GM21576 (cell line): Measurements from ENCODE around the gene INSIG1.

ENCODE experiments used
- ATAC-seq: cut with Tn5 transposase; IDR thresholded peaks from one replicate; pipeline ENCODE4 v1.9.1; 2021; ENCODE audit warnings: mild to moderate bottlenecking, moderate library complexity; ENCODE audit not compliant: unreplicated experiment

INSIG1 gene

DNA sequence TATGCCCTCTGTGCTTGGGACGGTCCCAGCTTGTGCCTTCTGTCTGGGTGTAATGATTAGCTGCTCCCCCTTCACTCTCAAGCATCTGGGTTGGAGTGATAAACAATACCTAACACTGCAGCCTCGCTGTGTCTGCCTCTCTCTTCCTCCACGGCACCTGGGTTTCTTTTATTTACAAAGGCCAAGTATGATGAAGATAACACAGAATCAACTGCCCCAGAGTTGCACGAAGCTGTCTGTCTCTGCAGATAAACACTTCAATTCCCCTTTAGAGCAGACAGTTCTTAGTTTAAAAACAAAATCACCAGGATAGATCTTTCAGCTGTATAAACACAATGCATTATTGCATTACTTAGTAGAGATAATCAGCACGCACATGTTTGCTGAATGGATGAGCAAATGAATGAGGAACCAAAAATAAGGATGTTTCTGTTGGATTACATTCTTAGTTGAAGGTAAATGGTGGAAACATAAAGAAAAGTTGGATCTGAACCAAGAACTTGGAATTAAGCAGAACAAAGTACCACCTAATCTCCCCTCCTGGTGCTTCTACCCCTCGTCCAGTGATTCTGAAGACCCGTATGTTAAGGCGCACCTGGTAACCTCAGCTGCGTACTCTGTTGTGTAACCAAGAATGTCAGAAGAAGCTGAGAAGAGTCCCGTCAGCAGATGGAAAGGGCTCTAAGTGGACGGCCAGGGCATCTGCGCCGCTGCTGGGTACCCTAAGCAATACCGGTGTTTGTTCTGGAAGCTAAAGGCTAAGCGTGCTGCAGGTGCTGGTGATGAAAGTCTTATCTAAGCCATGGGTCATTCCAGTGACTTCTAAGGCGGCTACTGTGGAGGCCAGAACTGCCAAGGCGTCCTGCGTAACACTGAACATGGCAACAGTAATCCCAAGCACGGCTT is 26.6 kb downstream of the INSIG1 start:
- no peak for ATAC-seq

GRCh38 chr7:155324918-155325235 is 27.2 kb downstream of the INSIG1 start:
- ATAC-seq: no peak

DNA sequence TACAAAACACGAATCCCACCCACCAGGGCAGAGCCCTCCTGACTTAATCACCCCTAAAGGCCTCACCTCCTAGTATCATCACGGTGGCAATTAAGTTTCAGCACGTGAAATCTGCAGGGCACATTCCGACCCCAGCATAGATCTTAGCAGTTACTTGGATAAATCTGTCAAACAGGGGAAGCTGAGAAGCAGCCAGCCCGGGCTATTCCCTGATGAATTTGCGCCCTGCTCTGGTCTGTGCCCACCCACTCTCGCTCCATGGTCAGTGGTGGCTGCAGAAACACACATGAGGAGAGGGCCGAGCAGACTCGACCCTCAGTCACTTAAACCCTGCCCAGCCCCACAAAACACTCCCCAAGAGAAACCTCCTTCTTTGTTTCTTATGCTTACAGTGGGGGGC is 28.7 kb downstream of the INSIG1 start:
- no peak for ATAC-seq

- ATAC-seq: no peak
Observed at GRCh38 chr7:155327590-155328320, 30.1 kb downstream of the INSIG1 start.

GRCh38 chr7:155329225-155329624 is 31.5 kb downstream of the INSIG1 start:
- no peak for ATAC-seq

- ATAC-seq: no peak
Observed at GRCh38 chr7:155331396-155331795, 33.7 kb downstream of the INSIG1 start.

DNA sequence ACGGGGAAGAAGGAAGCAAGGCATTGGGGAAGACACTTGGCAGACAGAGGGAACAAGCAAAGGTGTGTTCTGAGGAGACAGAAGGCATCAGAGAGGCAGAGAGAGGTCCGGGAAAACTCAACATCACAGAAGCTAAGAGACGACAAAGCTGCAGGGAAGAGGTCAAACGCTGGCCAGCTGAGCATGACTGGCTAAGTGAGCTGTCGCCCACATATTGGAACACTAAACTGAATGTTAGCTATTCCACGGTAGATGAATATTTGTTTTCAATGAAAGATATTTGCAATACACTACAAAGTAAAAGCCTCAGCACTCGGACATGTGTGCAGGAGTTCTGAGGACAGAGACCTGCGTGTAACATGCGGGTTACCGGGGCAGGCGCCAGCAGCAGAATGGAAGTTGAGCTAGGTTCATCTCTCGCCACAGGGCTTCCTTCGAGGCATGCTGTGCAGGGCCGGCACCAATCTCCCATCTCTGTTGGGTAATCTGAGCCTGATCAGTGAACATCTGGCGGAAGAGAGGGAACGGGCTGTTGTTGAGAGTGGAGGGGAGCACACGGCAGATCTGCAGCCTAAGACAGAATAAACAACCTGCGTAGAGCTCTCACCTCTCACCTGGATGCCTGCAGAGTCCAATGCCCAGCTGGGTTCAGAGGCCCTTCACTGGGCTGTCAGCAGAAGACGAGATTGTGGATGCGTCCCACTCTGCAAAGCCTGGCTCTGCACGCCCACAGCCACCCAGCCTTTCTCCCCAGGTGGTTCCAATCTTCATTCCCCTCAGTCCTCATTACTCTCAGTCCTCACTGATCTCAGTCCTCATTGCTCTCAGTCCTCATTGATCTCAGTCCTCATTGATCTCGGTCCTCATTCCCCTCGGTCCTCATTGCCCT is 35.9 kb downstream of the INSIG1 start:
- no peak for ATAC-seq

DNA sequence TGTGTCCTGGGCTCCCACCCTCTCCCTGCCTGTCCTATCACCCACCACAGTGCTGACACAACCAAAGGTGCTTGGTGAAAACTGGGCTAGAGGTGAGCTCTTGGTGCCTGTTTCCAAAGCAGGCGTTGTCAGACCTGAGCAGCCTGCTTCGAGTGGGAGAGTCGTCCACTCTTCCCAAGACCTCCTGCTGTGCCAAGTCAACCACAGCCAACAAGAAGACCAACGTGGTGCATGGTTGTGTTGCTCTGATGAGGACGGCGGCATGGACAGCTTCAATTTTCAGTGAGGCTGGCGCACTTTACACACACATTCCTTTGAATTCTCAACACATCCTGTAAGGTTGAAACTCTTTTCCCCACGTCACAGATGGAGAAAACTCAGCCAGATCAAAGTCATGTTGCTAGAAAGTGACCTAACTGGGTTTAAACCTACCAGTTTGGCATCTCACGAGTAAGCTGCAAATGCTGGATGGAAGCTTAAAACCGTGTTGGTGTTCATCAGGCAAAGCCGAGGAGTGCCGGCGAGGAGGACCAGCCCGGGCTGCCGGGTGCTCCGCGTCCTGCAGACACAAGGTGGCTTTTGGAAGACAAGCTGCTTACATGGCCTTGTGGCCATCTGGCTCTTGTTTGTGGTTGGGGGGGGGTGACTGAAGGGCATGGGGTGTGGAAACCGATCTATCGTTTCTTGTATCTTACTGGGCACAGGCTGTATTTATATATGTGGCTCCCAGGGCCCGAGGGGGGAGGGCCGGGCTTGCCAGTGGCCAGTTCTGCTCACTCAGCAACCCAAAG is 39.3 kb downstream of the INSIG1 start:
- no peak for ATAC-seq

- no peak for ATAC-seq
Observed at GRCh38 chr7:155337946-155338631, 40.4 kb downstream of the INSIG1 start.

DNA sequence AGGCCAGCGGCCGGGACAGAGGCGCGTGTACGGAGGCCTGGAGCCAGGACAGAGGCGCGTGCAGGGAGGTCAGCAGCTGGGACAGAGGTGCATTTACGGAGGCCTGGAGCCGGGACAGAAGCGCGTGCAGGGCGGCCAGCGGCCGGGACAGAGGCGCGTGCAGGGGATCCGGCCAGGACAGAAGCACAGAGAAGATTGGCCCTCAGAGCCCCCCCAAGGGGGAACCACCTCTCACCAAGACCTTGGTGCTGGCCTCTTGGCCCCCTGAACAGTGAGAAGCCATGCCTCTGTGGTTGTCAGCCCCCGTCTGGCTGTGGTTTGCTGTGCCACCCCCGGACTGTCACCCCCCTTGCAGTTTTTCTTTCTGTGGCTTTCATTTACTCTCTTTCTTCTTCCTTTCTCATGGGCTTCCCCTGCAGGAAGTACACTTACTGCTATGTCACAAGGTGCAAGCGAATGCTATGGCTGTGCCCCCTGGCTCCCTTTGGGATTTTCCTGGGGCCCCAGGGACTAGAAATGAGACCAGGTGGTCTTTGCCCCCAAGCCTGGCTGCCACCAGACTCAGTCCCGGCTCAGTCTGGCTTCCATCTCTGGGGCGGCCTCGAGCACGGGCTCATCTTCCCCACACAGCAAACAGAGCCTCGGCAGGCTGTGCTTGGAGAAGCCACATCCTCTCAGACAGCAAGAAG is 41.1 kb downstream of the INSIG1 start:
- no peak for ATAC-seq

- ATAC-seq: no peak
Observed at GRCh38 chr7:155339474-155339873, 41.8 kb downstream of the INSIG1 start.

- no peak for ATAC-seq
Observed at GRCh38 chr7:155340071-155340531, 42.4 kb downstream of the INSIG1 start.

- no peak for ATAC-seq
Observed at GRCh38 chr7:155340721-155341120, 43.0 kb downstream of the INSIG1 start.

DNA sequence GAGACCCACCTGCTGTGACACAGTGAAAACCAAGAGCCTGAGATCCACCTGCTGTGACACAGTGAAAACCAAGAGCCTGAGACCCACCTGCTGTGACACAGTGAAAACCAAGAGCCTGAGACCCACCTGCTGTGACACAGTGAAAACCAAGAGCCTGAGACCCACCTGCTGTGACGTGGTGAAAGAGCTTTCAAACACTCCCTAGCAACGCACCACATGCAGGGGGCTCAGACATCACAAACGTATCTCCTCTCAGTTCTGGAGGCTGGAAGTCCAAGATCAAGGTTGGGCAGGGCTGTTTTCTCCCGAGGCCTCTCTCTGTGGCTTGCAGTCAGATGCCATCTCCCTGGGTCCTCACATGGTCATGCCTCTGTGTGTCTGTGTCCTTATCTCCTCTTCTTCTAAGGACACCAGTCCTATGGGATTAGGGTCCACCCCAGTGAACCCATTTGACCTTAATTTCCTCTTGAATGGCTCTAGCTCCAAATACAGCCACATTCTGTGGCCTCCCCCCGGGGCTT is 43.8 kb downstream of the INSIG1 start:
- no peak for ATAC-seq

- no peak for ATAC-seq
Observed at GRCh38 chr7:155342313-155342712, 44.6 kb downstream of the INSIG1 start.

DNA sequence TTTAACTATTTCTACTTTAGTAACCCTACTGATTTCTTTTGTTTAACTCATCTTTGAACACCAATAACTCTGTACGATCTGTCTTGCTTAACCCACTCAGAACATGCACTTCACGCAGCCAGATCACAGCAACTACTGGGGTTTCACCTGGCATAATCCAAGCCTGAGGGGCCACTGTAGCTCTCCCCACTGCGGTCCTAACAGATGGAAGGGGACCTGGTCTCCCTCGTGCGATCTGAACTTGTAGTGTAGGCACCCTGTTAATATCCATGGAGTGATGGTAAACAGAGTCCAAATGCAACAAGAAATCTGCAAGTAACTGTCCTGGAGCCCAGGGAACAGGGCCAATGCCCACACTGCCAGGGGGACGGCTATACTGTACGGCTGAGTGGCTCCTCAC is 45.5 kb downstream of the INSIG1 start:
- ATAC-seq: no peak

DNA sequence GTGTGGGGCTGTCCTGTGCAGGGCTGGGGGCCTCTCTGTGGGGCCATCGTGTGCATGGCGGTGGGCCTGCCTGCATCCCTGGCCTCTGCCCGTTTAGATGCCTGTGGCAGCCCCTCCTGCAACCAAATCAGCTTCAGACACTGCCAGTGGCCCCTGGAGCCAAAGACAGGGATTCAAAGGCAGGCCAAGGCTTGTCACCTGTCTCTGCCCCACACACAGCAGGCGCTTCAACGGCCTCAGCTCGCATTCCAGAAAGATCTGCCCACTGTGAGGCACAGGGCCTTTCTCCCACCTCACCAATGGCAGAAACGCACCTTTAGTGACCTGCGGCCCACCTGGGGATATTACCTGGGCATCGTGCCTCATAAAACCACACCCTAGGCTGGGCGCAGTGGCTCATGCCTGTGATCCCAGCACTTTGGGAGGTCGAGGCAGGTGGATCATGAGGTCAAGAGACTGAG is 46.0 kb downstream of the INSIG1 start:
- no peak for ATAC-seq

DNA sequence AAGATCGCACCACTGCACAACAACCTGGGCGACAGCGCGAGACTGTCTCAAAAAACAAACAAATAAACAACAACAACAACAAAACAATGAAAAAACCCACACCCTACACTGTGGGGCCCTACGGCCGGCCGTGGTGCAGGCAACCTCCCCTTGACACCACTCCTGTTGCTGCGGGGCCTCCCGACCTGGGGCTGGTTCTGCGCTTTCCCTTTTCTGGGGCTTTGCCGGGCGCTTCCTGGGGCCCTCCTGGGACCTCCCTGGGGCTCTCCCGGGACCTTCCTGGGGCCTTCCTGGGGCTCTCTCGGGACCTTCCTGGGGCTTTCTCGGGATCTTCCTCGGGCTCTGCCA is 46.6 kb downstream of the INSIG1 start:
- peak; percentile 30 for ATAC-seq
